Peyer's patch (tissue), 4 donors: ENCODE data around the gene ACER3. TPM values are rescaled to one million over a fixed set of nuclear protein-coding genes. Genes with fewer than 3 reads are reported as not detected.
"Not testable (repeated sequence)": the region's sequence is repeated elsewhere in the genome, so short reads cannot be mapped to it uniquely, and the experiment has no call there.

Source experiments
- DNase-seq, 3 donors: peaks; one replicate each; pipeline ENCODE4 v3.0.0-alpha.2; 2017 to 2019
- H3K27ac ChIP-seq, 4 donors: fragments of 200-600 bp; sonication (generic); one replicate each; pipeline ENCODE4 v1.5.1; 2016 to 2019
- H3K27me3 ChIP-seq, 2 donors: fragments of 200-600 bp; sonication (generic); one replicate each; pipeline ENCODE4 v1.5.1; 2019
- H3K36me3 ChIP-seq, 3 donors: fragments of 200-600 bp; sonication (generic); one replicate each; pipeline ENCODE4 v1.5.1; 2016 to 2019
- H3K4me1 ChIP-seq, 4 donors: fragments of 200-600 bp; sonication (generic); one replicate each; pipeline ENCODE4 v1.5.1; 2016 to 2019
- H3K4me3 ChIP-seq, 4 donors: fragments of 200-600 bp; sonication (generic); 1 replicate in 3 of 4; 2 replicates in 1 of 4; pipeline ENCODE4 v1.5.1; 2016 to 2019; ENCODE audit warnings: mild to moderate bottlenecking in 1 of 4
- H3K9me3 ChIP-seq, 4 donors: fragments of 200-600 bp; sonication (generic); one replicate each; pipeline ENCODE4 v1.5.1; 2016 to 2019; ENCODE audit warnings: mild to moderate bottlenecking in 1 of 4
- POLR2A ChIP-seq, 2 donors: fragments of 450-650 bp; IDR thresholded peaks; one replicate each; pipeline ENCODE4 v1.5.1; 2017; ENCODE audit warnings: antibody characterized with exemption in 2 of 2, mild to moderate bottlenecking in 2 of 2, moderate library complexity in 2 of 2
- total RNA-seq, 4 donors: library from RNA; depleted of rRNA; stranded (reverse); fragments of >200 nt; gene quantifications; one replicate each; pipeline ENCODE4 v1.1.0, GENCODE V29; 2016
- TF ChIP-seq, protein P1 (sequence below), 6 experiments: fragments of 450-650 bp in 4 of 6; fragments of 200-600 bp in 2 of 6; sonication (generic) in 1 of 6; IDR thresholded peaks; one replicate each; pipeline ENCODE4 v1.5.1; 2017 to 2019; ENCODE audit warnings: antibody characterized with exemption in 6 of 6, mild to moderate bottlenecking in 3 of 6, moderate library complexity in 1 of 6

ACER3 gene
- 10 to 100 TPM; 13.2 to 25.5 (median 19.8) TPM for total RNA-seq

DNA sequence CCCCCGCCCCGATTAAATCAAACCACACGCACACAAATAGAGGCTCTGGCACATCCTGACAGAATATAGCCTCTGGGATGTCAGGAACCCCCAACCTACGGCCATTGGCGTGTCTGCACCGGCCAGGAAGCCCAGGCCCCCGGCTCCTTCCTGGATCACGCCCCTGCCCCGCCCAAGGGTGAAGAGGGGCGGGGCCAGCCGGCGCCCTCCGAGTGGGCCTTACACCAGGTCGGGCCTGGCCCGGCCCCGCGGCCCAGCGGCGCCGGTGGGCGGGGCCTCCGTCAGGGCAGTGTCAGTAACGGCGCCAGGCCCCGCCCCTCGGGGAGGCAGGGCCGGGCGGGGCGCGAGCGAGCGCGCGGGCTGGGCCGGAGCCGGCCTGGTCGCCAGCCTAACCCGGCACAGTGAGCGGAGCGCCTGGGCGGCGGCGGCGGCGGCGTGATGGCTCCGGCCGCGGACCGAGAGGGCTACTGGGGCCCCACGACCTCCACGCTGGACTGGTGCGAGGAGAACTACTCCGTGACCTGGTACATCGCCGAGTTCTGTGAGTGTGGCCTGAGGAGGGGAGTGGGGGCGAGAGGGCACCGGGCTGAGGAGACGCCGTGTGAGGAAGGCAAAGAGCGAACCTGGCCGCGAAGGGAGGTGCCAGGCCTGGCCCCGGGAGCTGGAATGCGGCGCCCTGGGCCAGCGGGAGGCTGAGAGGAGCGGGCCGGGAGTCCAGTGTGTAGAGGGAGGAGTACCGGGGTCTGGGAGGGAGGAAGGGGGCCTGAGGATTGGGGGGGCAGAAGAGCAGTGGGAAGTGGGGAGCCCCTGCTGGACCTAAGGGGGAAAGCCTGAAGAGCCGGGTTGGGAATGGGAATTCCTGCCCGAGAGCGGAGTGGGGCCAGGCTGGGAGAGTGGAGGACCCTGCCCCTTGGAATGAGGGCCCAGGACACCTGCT lies at the start of gene ACER3:
ACER3 (plus strand) TSS at position 380 of the 937 bp plus-strand sequence; CDS start at position 439, 59 bp downstream.
- Histone ChIP-seq H3K9me3 (no peaks in the 10 kb centered on the region), H3K27ac (peak within 1 kb of the TSS; percentile 79 to 87 (median 86)), H3K36me3 (no peaks in the 10 kb centered on the region), H3K4me1 (peaks cover 0 to 24% (median 0%) of the 10 kb centered on the region in 4 donors), H3K27me3 (no peaks in the 10 kb centered on the region), H3K4me3 (peak within 1 kb of the TSS; percentile 63 to 89 (median 78))
- TF ChIP-seq, protein P1, sequence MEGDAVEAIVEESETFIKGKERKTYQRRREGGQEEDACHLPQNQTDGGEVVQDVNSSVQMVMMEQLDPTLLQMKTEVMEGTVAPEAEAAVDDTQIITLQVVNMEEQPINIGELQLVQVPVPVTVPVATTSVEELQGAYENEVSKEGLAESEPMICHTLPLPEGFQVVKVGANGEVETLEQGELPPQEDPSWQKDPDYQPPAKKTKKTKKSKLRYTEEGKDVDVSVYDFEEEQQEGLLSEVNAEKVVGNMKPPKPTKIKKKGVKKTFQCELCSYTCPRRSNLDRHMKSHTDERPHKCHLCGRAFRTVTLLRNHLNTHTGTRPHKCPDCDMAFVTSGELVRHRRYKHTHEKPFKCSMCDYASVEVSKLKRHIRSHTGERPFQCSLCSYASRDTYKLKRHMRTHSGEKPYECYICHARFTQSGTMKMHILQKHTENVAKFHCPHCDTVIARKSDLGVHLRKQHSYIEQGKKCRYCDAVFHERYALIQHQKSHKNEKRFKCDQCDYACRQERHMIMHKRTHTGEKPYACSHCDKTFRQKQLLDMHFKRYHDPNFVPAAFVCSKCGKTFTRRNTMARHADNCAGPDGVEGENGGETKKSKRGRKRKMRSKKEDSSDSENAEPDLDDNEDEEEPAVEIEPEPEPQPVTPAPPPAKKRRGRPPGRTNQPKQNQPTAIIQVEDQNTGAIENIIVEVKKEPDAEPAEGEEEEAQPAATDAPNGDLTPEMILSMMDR (IDR thresholded peaks at IDR 0.05) = peak in 2 of 6 experiments; percentile 11 to 25
- peak; percentile 88 to 98 for TF ChIP-seq POLR2A (IDR thresholded peaks at IDR 0.05)
- DNase-seq = peak; percentile 95 to 98 (median 96)

DNA sequence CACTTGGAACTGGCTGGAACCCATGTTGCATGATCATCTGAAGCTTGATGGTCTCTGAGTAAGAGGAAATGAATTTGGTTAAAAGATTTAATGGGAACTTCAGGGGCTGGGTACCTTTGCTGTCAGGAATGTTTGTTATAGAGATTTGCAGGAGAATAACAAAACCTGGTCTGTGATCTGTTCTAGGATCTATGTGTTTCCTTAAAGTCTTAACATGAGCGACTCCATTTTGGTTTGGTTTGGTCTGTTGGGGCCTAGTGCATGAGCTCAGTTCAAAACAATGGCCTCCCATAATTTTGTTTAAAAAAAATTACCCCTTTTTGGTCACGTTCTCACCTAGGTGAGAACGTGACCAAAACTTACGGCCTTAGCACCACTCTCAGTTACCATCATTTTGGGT lies 49.5 kb upstream of the ACER3 start:
- no peaks in the 10 kb centered on the region for H3K4me1 ChIP-seq
- peaks cover 0 to 8% (median 3%) of the 10 kb centered on the region in 4 donors for H3K9me3 ChIP-seq
- no peaks in the 10 kb centered on the region for H3K27me3 ChIP-seq
- no peak overlapping the region for H3K27ac ChIP-seq
- no peak for DNase-seq
- no peak for TF ChIP-seq POLR2A (IDR thresholded peaks at IDR 0.05)
- TF ChIP-seq, protein P1 (IDR thresholded peaks at IDR 0.05) = no peak
- H3K4me3 ChIP-seq = no peak overlapping the region
- H3K36me3 ChIP-seq = no peaks in the 10 kb centered on the region

DNA sequence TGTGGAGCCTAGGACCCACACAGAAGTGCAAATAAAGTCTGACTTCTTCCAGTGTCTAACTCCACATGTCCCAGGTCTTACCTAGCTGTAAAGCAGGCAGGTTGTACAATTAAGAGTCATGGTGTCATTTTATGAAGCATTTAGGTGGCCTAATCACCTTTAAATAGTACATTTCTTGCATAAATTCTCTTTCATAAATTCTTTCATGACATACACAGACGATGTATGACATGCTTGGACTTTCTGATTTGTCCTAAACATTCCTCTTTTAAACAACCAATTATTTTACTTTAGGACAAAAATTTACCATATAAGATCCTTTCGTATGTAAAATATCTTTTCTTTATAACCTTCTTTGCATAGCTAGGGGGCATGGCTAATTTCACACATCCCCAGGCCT lies 46.3 kb upstream of the ACER3 start:
- Histone ChIP-seq H3K4me3 (no peak overlapping the region), H3K27me3 (no peaks in the 10 kb centered on the region), H3K27ac (no peak overlapping the region), H3K9me3 (peaks cover 0 to 8% (median 3%) of the 10 kb centered on the region in 4 donors), H3K4me1 (no peaks in the 10 kb centered on the region), H3K36me3 (no peaks in the 10 kb centered on the region)
- no peak for DNase-seq
- TF ChIP-seq, protein P1 (IDR thresholded peaks at IDR 0.05) = no peak
- no peak for TF ChIP-seq POLR2A (IDR thresholded peaks at IDR 0.05)

DNA sequence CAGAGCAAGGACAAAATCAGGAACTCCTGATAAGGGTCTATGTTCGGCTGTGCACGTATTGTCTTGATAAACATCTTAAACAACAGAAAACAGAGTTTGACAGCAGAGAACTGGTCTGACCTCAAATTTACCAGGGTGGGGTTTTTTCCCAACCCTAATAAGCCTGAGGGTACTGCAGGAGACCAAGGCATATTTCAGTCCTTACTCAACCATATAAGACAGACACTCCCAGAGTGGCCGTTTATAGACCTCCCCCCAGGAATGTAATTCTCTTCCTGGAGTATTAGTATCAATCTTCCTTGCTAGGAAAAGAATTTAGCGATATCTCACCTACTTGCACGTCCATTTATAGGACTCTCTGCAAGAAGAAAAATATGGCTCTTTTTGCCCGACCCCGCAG lies 45.0 kb upstream of the ACER3 start:
- H3K36me3 ChIP-seq, H3K4me3 ChIP-seq, H3K27ac ChIP-seq, H3K4me1 ChIP-seq, H3K9me3 ChIP-seq, H3K27me3 ChIP-seq, DNase-seq: not testable (repeated sequence)

DNA sequence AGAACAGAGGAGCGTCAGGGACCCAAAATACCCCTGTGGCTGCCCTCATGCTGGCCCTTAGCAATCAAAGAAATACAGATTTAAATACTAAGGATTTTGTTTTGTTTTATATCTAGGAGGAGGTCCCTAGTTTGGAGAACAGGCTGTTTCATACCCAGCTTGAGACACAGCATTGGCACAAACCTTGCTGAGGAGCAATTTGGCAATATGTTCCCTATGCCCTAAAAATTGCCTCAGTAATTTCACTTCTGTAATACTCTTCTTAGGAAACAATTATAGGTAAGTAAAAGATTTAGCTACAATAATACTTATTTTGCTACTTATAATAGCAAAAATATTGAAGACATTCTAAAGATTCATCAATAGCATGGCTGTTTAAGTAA lies 40.5 kb upstream of the ACER3 start:
- Histone ChIP-seq H3K27me3 (no peaks in the 10 kb centered on the region), H3K27ac (no peak overlapping the region)

DNA sequence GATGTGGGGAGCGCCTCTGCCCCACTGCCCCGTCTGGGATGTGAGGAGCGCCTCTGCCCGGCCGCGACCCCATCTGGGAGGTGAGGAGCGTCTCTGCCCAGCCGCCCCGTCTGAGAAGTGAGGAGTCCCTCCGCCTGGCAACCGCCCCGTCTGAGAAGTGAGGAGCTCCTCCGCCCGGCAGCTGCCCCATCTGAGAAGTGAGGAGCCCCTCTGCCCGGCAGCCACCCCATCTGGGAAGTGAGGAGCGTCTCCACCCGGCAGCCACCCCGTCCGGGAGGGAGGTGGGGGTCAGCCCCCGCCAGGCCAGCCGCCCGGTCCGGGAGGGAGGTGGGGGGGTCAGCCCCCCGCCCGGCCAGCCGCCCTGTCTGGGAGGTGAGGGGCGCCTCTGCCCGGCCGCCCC lies 39.3 kb upstream of the ACER3 start:
- not testable (repeated sequence) for H3K9me3 ChIP-seq, DNase-seq, H3K27ac ChIP-seq, H3K36me3 ChIP-seq, H3K27me3 ChIP-seq, H3K4me1 ChIP-seq, H3K4me3 ChIP-seq

More for the DNA sequence above, 40.5 kb upstream of the ACER3 start:
- TF ChIP-seq POLR2A (IDR thresholded peaks at IDR 0.05) = no peak
- TF ChIP-seq, protein P1 (IDR thresholded peaks at IDR 0.05) = no peak
- H3K9me3 ChIP-seq = peaks cover 0 to 5% (median 2%) of the 10 kb centered on the region in 4 donors
- H3K36me3 ChIP-seq = no peaks in the 10 kb centered on the region
- DNase-seq = no peak
- H3K4me1 ChIP-seq = no peaks in the 10 kb centered on the region
- no peak overlapping the region for H3K4me3 ChIP-seq
